Hepatocyte (in vitro differentiated cells): ENCODE data around the gene TCEAL5. TPM values are rescaled to one million over a fixed set of nuclear protein-coding genes. Genes with fewer than 3 reads are reported as not detected.

ENCODE experiments used
- DNase-seq: peaks from one replicate; pipeline ENCODE4 v3.0.0-alpha.2; 2016; ENCODE audit warnings: low spot score
- H2AFZ ChIP-seq: fragments of 200-600 bp; sonication (generic); 2 replicates; pipeline ENCODE4 v1.6.0; 2016; ENCODE audit warnings: antibody characterized with exemption, mild to moderate bottlenecking
- H3K27ac ChIP-seq: fragments of 200-600 bp; sonication (generic); 2 replicates; pipeline ENCODE4 v1.5.1; 2016; ENCODE audit warnings: mild to moderate bottlenecking
- H3K27me3 ChIP-seq: fragments of 200-600 bp; sonication (generic); 2 replicates; pipeline ENCODE4 v1.6.1; 2016
- H3K36me3 ChIP-seq: fragments of 200-600 bp; sonication (generic); replicated peaks from 2 replicates; pipeline ENCODE4 v1.5.1; 2016; ENCODE audit warnings: low read depth; ENCODE audit not compliant: insufficient read depth
- H3K4me1 ChIP-seq: fragments of 200-600 bp; sonication (generic); 2 replicates; pipeline ENCODE4 v1.5.1; 2016; ENCODE audit warnings: mild to moderate bottlenecking, moderate library complexity; ENCODE audit not compliant: insufficient read depth
- H3K4me2 ChIP-seq: fragments of 200-600 bp; sonication (generic); 2 replicates; pipeline ENCODE4 v1.6.0; 2016
- H3K4me3 ChIP-seq: fragments of 200-600 bp; sonication (generic); 2 replicates; pipeline ENCODE4 v1.5.1; 2016; ENCODE audit warnings: mild to moderate bottlenecking
- H3K79me2 ChIP-seq: fragments of 200-600 bp; sonication (generic); 2 replicates; pipeline ENCODE4 v1.6.0; 2017; ENCODE audit warnings: mild to moderate bottlenecking
- H3K9me2 ChIP-seq: fragments of 200-600 bp; sonication (generic); replicated peaks from 2 replicates; pipeline ENCODE4 v1.6.0; 2017; ENCODE audit warnings: mild to moderate bottlenecking; ENCODE audit not compliant: insufficient read depth
- H3K9me3 ChIP-seq: fragments of 200-600 bp; sonication (generic); 2 replicates; pipeline ENCODE4 v1.5.1; 2016; ENCODE audit warnings: low read depth, mild to moderate bottlenecking
- H4K20me1 ChIP-seq: fragments of 200-600 bp; sonication (generic); 2 replicates; pipeline ENCODE4 v1.6.0; 2016; ENCODE audit warnings: mild to moderate bottlenecking; ENCODE audit not compliant: insufficient read depth, poor library complexity, severe bottlenecking
- EZH2 ChIP-seq: fragments of 200-600 bp; sonication (generic); IDR thresholded peaks from 2 replicates; pipeline ENCODE4 v1.6.1; 2016; ENCODE audit warnings: antibody characterized with exemption, mild to moderate bottlenecking, borderline replicate concordance
- EZH2phosphoT487 ChIP-seq: fragments of 200-600 bp; sonication (generic); IDR thresholded peaks from one replicate; pipeline ENCODE4 v1.6.1; 2018; ENCODE audit warnings: antibody characterized with exemption, mild to moderate bottlenecking, low read depth, moderate library complexity; ENCODE audit not compliant: unreplicated experiment, severe bottlenecking
- WGBS: methylation state at CpG from one replicate; pipeline ENCODE4 v1.1.6; 2016; ENCODE audit warnings: low lambda C conversion rate; ENCODE audit errors: missing lambda C conversion rate; 5-methylcytosine and 5-hydroxymethylcytosine counted together
- polyA plus RNA-seq: library from polyadenylated mRNA; unstranded; fragments of >200 nt; fragmentation: Nextera tagmentation; extraction: Ambion mirVana; gene quantifications from 2 replicates; pipeline ENCODE4 v1.2.1, GENCODE V29; 2016
- total RNA-seq: library from RNA; depleted of rRNA; stranded (reverse); fragments of >200 nt; gene quantifications from 2 replicates; pipeline ENCODE4 v1.2.3, GENCODE V29; 2014
- TF ChIP-seq, protein P1 (sequence below): fragments of 200-600 bp; sonication (generic); IDR thresholded peaks from 2 replicates; pipeline ENCODE4 v1.5.1; 2016; ENCODE audit warnings: antibody characterized with exemption, mild to moderate bottlenecking; ENCODE audit not compliant: poor library complexity

The TCEAL5 gene
- total and polyA plus RNA-seq, 2 experiments from 2014 or later, result 0.17 TPM; not detected in 1

- DNase-seq, result no peak
- H3K9me3 ChIP-seq, result no peaks in the 10 kb centered on the region
These were observed 22.9 kb downstream of the TCEAL5 start for GRCh38 chrX:103253608-103254007.

DNA sequence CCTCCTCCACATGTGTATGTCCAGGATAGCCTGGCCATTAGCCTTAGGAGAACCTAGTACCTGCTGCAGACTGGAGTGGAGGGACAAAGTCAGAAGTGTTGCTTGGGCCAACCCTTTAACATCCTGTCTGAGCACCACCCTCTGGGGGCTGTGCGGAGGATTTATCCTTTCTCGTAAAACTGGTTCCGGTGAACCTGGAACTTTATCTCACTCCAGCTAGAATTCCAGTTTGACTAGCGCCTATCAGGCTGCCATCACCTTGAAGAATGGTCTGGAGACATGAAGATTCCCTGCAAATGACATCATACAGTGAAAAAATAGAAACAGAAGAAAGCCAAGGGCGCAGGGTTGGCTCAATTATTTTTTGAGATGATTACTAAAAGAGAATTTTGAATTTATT, 25.6 kb downstream of the TCEAL5 start:
- H3K79me2 ChIP-seq, result peaks cover 13% of the 10 kb centered on the region
- no peak overlapping the region for H2AFZ ChIP-seq
- H3K9me3 ChIP-seq, result no peaks in the 10 kb centered on the region
- no peaks in the 10 kb centered on the region for H3K27me3 ChIP-seq
- no peak for TF ChIP-seq EZH2
- TF ChIP-seq EZH2phosphoT487, result no peak
- TF ChIP-seq, protein P1, sequence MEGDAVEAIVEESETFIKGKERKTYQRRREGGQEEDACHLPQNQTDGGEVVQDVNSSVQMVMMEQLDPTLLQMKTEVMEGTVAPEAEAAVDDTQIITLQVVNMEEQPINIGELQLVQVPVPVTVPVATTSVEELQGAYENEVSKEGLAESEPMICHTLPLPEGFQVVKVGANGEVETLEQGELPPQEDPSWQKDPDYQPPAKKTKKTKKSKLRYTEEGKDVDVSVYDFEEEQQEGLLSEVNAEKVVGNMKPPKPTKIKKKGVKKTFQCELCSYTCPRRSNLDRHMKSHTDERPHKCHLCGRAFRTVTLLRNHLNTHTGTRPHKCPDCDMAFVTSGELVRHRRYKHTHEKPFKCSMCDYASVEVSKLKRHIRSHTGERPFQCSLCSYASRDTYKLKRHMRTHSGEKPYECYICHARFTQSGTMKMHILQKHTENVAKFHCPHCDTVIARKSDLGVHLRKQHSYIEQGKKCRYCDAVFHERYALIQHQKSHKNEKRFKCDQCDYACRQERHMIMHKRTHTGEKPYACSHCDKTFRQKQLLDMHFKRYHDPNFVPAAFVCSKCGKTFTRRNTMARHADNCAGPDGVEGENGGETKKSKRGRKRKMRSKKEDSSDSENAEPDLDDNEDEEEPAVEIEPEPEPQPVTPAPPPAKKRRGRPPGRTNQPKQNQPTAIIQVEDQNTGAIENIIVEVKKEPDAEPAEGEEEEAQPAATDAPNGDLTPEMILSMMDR, result no peak
- peak; percentile 29 for DNase-seq
- H3K36me3 ChIP-seq, result no peaks in the 10 kb centered on the region
- 51% methylated on average over 5 of the region's 5 CpGs for WGBS
- no peak overlapping the region for H3K4me3 ChIP-seq
- H3K27ac ChIP-seq, result no peak overlapping the region
- H3K4me2 ChIP-seq, result no peak overlapping the region
- no peaks in the 10 kb centered on the region for H4K20me1 ChIP-seq
- H3K9me2 ChIP-seq, result no peaks in the 10 kb centered on the region
- peaks cover 6% of the 10 kb centered on the region for H3K4me1 ChIP-seq

More at GRCh38 chrX:103253608-103254007, 22.9 kb downstream of the TCEAL5 start:
- Histone ChIP-seq H3K4me1 (peaks cover 6% of the 10 kb centered on the region), H3K4me3 (peak overlapping the region; percentile 69), H4K20me1 (no peaks in the 10 kb centered on the region), H3K4me2 (peak overlapping the region; percentile 81), H2AFZ (no peak overlapping the region), H3K27me3 (no peaks in the 10 kb centered on the region), H3K79me2 (peaks cover 13% of the 10 kb centered on the region), H3K27ac (peak overlapping the region; percentile 98), H3K9me2 (no peaks in the 10 kb centered on the region), H3K36me3 (no peaks in the 10 kb centered on the region)
- TF ChIP-seq, protein P1, result no peak
- no peak for TF ChIP-seq EZH2
- no peak for TF ChIP-seq EZH2phosphoT487
- WGBS, result 53% methylated on average over 8 of the region's 8 CpGs

GRCh38 chrX:103249805-103250204, 26.7 kb downstream of the TCEAL5 start:
- no peak for TF ChIP-seq EZH2
- TF ChIP-seq, protein P1, result no peak
- TF ChIP-seq EZH2phosphoT487, result no peak
- Histone ChIP-seq H3K79me2 (peaks cover 13% of the 10 kb centered on the region), H3K27me3 (no peaks in the 10 kb centered on the region), H3K4me1 (peaks cover 6% of the 10 kb centered on the region), H3K4me2 (no peak overlapping the region), H3K9me2 (no peaks in the 10 kb centered on the region), H2AFZ (no peak overlapping the region), H4K20me1 (no peaks in the 10 kb centered on the region), H3K4me3 (no peak overlapping the region), H3K27ac (no peak overlapping the region), H3K9me3 (no peaks in the 10 kb centered on the region), H3K36me3 (no peaks in the 10 kb centered on the region)
- whole genome bisulfite sequencing, result 70% methylated on average over 1 of the region's 1 CpG
- no peak for DNase-seq

DNA sequence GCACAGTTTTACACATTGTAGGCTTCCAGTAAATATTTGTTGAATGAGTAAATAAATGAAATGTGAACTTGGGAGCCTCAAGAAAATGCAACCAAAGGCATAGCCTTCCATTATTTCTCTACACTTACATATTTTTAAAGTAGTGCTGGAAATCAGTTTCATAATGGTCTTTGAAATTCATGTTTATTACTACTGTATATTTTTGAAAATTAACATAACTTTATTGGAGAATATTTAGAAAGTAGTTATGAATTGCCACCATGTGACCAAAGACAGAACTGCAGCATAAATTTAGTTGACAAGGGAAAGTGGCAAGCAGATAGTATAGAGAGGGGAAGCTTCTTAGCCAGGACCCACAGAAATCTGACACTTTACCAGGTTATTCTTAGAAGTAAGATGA, 28.0 kb downstream of the TCEAL5 start:
- Histone ChIP-seq H3K36me3 (no peaks in the 10 kb centered on the region), H3K4me2 (no peak overlapping the region), H3K4me1 (peaks cover 6% of the 10 kb centered on the region), H3K4me3 (no peak overlapping the region), H3K9me2 (no peaks in the 10 kb centered on the region), H3K9me3 (no peaks in the 10 kb centered on the region), H3K79me2 (peaks cover 5% of the 10 kb centered on the region), H3K27me3 (no peaks in the 10 kb centered on the region), H2AFZ (no peak overlapping the region), H4K20me1 (no peaks in the 10 kb centered on the region), H3K27ac (no peak overlapping the region)
- no peak for TF ChIP-seq EZH2
- no peak for TF ChIP-seq EZH2phosphoT487
- TF ChIP-seq, protein P1, result peak; percentile 37
- DNase-seq, result no peak
